ENCODE measurements around the gene IRGQ.
"Not testable (repeated sequence)": the region's sequence is repeated elsewhere in the genome, so short reads cannot be mapped to it uniquely, and the experiment has no call there.

The IRGQ gene

GRCh38 chr19:43623889-43624670 lies 28.1 kb upstream of the IRGQ start:
- no peak for DNase-seq

DNA sequence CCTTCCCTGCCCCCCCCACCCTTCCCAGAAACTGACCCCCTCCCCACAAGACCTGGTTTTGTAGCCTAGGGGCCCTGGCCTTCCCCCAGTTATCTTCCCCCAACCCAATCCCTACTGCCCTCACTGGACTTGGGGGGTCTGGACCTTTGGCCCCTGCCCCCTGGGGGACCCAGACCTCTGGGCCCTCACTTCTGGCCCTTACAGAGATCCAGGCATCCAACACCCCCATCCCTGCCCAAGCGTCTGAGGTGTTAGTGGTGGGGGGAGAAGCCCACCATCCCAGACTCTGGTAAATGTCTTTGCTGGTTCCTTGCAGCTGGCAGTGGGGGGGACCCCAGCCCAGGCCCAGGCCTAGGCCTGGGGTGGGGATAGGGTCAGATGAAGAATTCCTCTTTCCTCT lies 27.0 kb upstream of the IRGQ start:
- no peak for DNase-seq

DNA sequence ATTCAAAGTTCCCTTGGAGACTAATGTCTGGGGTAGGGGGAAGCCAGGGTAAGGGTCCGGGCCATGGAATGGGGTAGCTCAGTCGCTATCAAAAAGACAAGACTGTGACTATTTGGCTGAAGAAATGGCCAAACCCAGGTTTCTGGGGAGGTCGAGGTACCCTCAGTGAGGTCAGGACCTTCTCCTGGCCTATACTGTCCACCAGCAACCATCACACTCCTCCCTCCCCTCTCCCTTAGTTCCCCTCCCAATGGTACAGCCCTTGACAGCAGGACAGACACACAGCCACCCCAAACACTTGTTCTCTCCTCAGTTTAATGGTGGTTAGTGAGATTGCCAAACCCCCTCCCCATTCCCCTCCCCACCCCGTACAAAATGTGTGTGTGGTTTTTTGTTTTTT lies 26.1 kb upstream of the IRGQ start:
- DNase-seq, result no peak

- peak; percentile 88 for DNase-seq
Measured at GRCh38 chr19:43620061-43621001, 24.4 kb upstream of the IRGQ start.

- peak; percentile 91 for DNase-seq
Measured at GRCh38 chr19:43619262-43620060, 23.5 kb upstream of the IRGQ start, which contains the start of gene ZNF428. ZNF428 (minus strand) TSS chr19:43619629; CDS start chr19:43614304, 5,325 bp downstream.

GRCh38 chr19:43618921-43619261 lies 23.0 kb upstream of the IRGQ start:
- DNase-seq, result peak; percentile 43

GRCh38 chr19:43616954-43617353 lies 21.0 kb upstream of the IRGQ start:
- no peak for DNase-seq

GRCh38 chr19:43616306-43616705 lies 20.4 kb upstream of the IRGQ start:
- no peak for DNase-seq

DNA sequence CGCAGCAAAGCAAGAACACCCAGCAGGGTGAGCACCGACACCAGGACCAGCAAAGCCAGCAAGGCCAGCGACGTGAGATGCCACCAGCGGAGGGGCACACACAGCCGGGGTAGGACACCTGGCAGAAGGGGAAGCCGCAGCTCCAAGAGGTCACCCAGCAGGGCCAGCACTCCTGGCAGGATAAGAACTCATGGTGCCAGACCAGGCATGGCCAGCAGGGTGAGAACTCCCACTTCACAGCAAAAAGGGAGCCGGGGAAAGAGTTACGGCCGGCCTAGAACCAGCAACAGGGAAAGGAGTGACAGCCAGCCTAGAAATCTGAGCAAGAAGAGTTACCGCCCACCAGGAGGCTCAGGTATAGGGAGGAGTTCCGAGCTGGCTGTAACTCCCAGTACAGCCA lies 16.4 kb upstream of the IRGQ start:
- no peak for DNase-seq

GRCh38 chr19:43611788-43612187 lies 15.9 kb upstream of the IRGQ start, which contains the start of gene SRRM5:
SRRM5 (plus strand) TSS chr19:43612088; CDS start chr19:43612122, 34 bp downstream.
- DNase-seq, result no peak

DNA sequence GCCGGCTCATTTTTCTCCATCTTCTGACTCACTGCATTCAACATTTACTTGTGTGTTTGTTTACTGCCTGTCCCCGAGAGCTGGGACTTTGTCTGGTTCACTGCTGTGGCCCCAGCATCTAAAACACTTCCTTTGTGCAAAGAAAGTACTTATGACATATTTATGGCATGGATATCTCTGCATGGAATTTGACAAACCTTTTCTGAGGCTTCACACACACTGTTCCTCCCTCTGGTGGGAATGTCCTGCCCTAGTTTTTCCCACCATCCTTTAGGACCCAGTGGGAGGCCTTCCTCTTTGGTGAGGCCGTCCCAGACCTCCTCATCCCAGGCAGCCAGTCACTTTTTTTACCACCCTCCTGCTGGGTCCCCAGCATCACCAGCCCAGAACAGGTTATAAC lies 14.6 kb upstream of the IRGQ start:
- DNase-seq, result no peak

- DNase-seq, result no peak
Measured at GRCh38 chr19:43609872-43610271, 13.9 kb upstream of the IRGQ start.

DNA sequence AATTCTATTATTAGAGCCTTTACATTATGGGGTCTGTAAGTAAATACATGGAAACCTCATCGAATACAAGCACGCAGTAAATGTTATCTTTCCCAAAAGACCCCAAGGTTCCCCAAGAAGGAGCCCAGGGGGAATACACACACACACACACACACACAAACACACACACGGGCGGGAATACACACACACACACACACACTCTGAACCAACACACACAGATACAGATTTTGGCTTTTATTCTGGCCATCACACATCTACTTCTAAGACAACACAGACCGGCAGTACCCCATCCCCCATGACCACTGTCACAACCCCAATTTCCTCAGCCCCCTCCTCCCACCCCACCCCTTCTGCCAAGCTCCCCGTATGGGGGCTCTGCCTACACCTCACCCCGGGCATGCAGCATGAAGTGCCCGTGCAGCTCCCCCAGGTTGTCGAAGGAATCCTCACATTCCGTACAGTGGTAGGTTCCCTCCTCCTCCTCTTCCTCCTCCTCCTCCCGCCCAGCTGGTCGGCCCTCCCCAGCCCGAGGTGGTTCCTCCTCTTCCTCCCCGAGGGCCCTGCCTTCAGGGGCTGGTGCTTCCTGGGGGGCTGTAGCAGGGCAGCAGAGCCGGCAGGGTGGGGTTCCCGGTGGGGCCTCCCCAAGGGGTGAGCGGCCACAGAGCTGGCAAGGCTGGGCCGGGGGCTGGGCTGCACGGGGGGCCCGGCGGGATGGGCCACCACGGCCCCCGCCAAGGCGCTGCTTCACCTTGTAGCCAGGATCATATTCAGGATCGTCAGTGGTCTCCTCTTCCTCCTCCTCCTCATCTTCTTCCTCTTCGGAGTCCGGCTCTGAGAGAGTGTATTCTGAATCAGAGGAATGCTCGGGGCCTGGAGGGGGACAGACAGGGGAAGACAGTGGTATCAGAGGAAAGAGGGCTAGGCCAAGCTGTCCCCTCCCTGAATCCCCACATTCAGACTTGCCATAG lies 11.6 kb upstream of the IRGQ start:
- no peak for DNase-seq

GRCh38 chr19:43606569-43607229 lies 10.8 kb upstream of the IRGQ start:
- DNase-seq, result no peak

DNA sequence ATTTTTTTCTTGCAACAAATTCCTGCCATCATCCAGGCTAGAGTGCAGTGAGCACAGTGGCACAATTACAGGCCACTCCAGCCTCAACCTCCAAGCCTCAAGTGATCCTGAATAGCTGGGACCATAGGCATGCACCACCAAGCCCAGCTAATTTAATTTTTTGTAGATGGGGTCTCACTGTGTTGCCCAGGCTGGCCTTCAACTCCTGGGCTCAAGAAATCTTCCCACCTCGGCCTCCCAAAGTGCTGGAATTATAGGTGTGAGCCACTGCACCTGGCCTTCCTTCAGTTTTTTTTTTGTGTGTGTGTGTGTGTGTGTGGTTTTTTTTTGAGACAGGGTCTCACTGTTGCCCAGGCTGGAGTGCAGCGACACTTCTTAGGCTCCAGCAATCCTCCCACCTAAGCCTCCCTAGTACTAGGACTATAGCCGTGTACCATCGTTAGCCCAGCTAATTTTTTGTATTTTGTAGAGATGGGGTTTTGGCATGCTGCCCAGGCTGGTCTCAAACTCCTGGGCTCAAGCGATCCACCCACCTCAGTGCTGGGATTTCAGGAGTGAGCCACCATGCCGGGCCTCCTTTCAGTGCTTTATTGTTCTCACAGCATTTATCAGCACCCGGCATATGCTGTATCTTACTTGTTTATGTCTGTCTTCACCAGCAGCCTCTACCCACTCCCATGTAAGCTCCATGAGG lies 10.1 kb upstream of the IRGQ start:
- DNase-seq, result no peak

- DNase-seq, result not testable (repeated sequence)
Measured at GRCh38 chr19:43600326-43600725, 4.4 kb upstream of the IRGQ start.

DNA sequence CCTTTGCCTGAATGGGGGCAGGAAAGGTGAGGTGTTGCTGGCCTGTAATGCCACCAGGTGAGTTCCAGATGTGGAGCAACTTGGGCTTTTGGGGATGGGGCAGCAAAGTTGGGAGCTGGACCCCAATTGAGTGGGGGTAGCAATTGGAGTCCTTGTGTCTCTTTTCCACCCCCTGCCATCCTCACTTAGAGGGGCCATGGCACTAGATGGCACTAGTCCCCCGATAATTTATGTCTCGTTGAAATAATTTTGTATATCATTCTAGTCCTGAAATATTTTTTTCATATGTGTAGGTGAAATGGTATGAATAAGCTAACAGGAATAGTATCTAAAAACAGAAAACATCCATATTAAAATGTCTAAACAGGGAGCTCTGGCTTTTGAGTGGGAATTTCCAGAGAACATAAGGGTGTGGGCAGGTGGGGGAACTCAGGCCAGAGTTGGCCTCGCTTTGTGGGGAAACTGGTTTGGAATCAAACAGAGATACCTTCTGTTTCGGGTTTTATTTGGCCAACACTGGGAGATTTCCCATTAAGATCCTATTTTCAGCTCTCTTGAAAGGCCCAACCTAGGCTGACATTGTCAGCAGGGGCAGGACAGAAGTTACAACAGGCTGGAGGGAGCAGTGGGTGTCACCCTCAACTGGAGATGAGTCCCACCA lies 3.8 kb upstream of the IRGQ start:
- DNase-seq, result no peak

GRCh38 chr19:43598445-43599240 lies 2.7 kb upstream of the IRGQ start:
- no peak for DNase-seq

DNA sequence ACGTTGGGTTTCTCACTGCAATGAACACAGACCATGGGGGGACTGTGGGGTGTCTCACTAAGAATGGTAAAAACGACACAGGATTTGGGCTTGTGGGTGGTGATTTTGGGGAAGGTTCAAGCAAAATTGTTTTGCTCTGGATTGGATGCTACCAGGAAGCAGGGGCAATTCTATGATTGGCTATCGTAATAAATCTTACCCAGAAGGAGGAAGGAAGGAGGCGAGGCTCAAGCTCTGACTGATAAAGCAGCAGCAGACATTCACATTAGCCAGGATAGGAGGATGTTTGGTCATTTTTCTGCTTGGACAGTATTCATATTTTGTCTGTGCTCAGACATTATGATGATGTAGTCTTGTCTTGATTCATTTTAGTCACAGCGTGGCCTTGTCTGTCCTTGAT lies 1.9 kb upstream of the IRGQ start:
- no peak for DNase-seq

All from CD4-positive, alpha-beta T cell treated with Interleukin-21 for 1 hour (primary cell).